ENCODE data around the gene PAXIP1.

GRCh38 chr7:154998481-154998880, 4.4 kb downstream of the PAXIP1 start:
- TF ChIP-seq CTCF (IDR thresholded peaks at IDR 0.05; ENCODE audit: low read length): no peak
- no peak for TF ChIP-seq EZH2 (optimal IDR thresholded peaks at IDR 0.05; ENCODE audit: low read depth, low read length)

All from MM.1S (cell line).